ENCODE results near the gene MYG1. TPM values are rescaled to one million over a fixed set of nuclear protein-coding genes. Genes with fewer than 3 reads are reported as not detected.
"Not testable (repeated sequence)": the region's sequence is repeated elsewhere in the genome, so short reads cannot be mapped to it uniquely, and the experiment has no call there.

Gene MYG1
- total RNA-seq, 4 donors from 2014 or later: 43.4 to 51.0 (median 46.0) TPM

DNA sequence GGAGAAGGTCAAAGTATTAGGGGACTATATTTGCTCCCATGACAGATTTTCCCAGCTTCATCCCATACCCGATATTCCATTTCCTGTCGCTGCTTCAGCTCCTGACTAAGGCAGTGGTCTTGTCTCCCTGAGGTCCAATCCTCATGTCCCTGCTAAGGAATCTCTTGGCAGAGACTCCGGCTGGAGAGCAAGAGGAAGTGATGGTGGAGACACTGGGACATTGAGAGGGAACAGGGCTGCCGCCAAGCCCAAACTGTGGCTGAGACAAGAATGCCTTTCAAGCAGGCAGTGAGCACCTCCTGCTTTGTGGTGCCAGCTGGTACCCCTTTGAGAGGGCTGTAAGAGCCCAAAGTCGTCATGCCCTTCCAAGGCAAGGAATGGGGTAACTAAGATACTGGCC lies 31.2 kb downstream of the MYG1 start:
- Histone ChIP-seq H3K36me3 (no peaks in the 10 kb centered on the region), H3K27me3 (peaks cover 3 to 9% (median 4%) of the 10 kb centered on the region in 3 donors), H3K4me3 (no peak overlapping the region), H3K9me3 (no peaks in the 10 kb centered on the region), H3K4me1 (peaks cover 0 to 5% of the 10 kb centered on the region in 2 donors), H3K27ac (peak overlapping the region in 1 of 4 donors; percentile 18)
- TF ChIP-seq POLR2A (IDR thresholded peaks at IDR 0.05) (no peak), CTCF (IDR thresholded peaks at IDR 0.05 in 4 of 5, conservative IDR thresholded peaks at IDR 0.05 in 1 of 5) (no peak)
- in situ Hi-C loops (cut with MboI; ENCODE audit: low sequenced_read_pairs in 4 of 4): no loop called here
- no peak for DNase-seq
- intact Hi-C loops (cut with DNase I; ENCODE audit: low total_unique reads): no loop called here
- ATAC-seq: no peak

DNA sequence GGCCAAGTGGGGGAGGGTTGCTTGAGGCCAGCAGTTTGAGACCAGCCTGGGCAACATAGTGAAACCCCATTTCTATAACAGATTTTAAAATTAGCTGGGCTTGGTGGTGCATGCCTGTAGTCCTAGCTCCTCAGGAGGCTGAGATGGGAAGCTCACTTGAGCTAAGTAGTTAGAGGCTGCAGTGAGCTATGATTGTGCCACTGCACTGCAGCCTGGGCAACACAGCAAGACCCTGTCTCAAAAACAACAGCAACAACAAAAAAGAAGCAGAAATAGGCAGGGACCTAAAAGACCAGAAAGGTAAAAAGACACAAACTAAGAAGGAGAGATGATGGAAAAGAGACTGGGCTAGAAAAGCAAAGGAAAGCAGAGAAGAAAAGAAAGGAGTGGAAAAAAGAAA lies 32.8 kb downstream of the MYG1 start:
- ATAC-seq; intact Hi-C loops (cut with DNase I; ENCODE audit: low total_unique reads): not testable (repeated sequence)

DNA sequence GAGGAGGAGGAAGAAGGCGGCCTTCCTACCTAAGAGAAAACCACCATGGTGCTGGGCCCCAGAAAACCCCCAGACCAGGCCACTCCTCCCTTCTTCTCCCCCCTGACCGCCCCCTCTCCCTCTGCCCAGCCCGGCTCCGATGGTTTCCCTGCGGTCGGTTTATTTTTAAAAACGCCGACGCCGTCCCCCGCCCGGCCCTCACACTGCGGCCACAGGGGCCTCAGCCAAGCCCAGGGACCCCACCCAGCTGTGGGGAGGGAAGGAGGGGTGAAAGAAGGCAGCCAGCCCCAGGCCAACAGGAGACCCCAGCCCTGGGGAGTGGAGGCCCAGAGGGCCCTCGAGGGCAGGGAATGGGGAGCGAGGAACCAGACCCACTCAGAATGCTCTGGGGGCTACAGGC lies 33.2 kb downstream of the MYG1 start:
- TF ChIP-seq POLR2A (IDR thresholded peaks at IDR 0.05) (no peak), CTCF (IDR thresholded peaks at IDR 0.05 in 4 of 5, conservative IDR thresholded peaks at IDR 0.05 in 1 of 5) (no peak)
- DNase-seq: no peak
- in situ Hi-C loops (cut with MboI; ENCODE audit: low sequenced_read_pairs in 4 of 4) (no loop called here), intact Hi-C loops (cut with DNase I; ENCODE audit: low total_unique reads) (no loop called here)
- no peaks in the 10 kb centered on the region for H3K4me1 ChIP-seq
- no peaks in the 10 kb centered on the region for H3K9me3 ChIP-seq
- no peak for ATAC-seq
- no peak overlapping the region for H3K4me3 ChIP-seq
- no peak overlapping the region for H3K27ac ChIP-seq
- no peaks in the 10 kb centered on the region for H3K36me3 ChIP-seq
- peaks cover 13 to 15% (median 14%) of the 10 kb centered on the region in 3 donors for H3K27me3 ChIP-seq

More for the DNA sequence above, 32.8 kb downstream of the MYG1 start:
- H3K27ac ChIP-seq; in situ Hi-C loops (cut with MboI; ENCODE audit: low sequenced_read_pairs in 4 of 4); H3K4me1 ChIP-seq; H3K36me3 ChIP-seq; H3K4me3 ChIP-seq; H3K9me3 ChIP-seq; DNase-seq: not testable (repeated sequence)
- H3K27me3 ChIP-seq: peaks cover 13 to 15% (median 14%) of the 10 kb centered on the region in 3 donors

DNA sequence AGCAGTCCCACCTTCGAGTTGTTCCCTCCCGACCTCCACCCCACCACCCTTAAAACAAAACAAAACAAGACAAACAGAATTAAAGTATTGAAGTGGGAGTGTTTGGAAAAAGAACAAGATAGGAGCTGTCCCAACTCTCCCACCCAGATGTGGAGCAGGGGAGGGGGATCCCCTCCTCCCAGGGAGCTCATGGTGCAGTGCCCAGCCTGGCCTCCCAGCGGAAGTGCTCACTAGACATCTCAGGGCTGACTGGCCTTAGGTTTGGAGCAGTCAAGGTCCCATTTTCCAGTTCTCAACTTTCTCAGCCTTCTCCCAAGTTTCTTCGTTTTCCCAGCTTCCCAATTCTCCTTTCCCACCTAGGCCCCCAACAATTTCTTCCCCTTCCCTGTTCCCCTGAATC lies 33.8 kb downstream of the MYG1 start:
- Histone ChIP-seq H3K36me3 (no peaks in the 10 kb centered on the region), H3K27me3 (peaks cover 14 to 15% (median 15%) of the 10 kb centered on the region in 3 donors), H3K27ac (no peak overlapping the region), H3K9me3 (no peaks in the 10 kb centered on the region), H3K4me1 (no peaks in the 10 kb centered on the region), H3K4me3 (no peak overlapping the region)
- DNase-seq (no peak), ATAC-seq (no peak)
- no peak for TF ChIP-seq POLR2A (IDR thresholded peaks at IDR 0.05)
- no peak for TF ChIP-seq CTCF (IDR thresholded peaks at IDR 0.05 in 4 of 5, conservative IDR thresholded peaks at IDR 0.05 in 1 of 5)
- in situ Hi-C loops (cut with MboI; ENCODE audit: low sequenced_read_pairs in 4 of 4): no loop called here
- intact Hi-C loops (cut with DNase I; ENCODE audit: low total_unique reads): no loop called here

GRCh38 chr12:53333845-53334244 lies 34.4 kb downstream of the MYG1 start:
- TF ChIP-seq CTCF (IDR thresholded peaks at IDR 0.05 in 4 of 5, conservative IDR thresholded peaks at IDR 0.05 in 1 of 5) (no peak), POLR2A (IDR thresholded peaks at IDR 0.05) (no peak)
- Histone ChIP-seq H3K4me3 (no peak overlapping the region), H3K27me3 (peaks cover 14 to 20% (median 15%) of the 10 kb centered on the region in 3 donors), H3K9me3 (no peaks in the 10 kb centered on the region), H3K36me3 (no peaks in the 10 kb centered on the region), H3K4me1 (no peaks in the 10 kb centered on the region), H3K27ac (no peak overlapping the region)
- intact Hi-C loops (cut with DNase I; ENCODE audit: low total_unique reads) (no loop called here), in situ Hi-C loops (cut with MboI; ENCODE audit: low sequenced_read_pairs in 4 of 4) (no loop called here)
- DNase-seq (no peak), ATAC-seq (no peak)

All from gastrocnemius medialis (tissue), 4 donors.